ENCODE data around the gene TACSTD2. TPM values are rescaled to one million over a fixed set of nuclear protein-coding genes. Genes with fewer than 3 reads are reported as not detected.

The TACSTD2 gene
- total RNA-seq, 1 experiment from 2014 or later: 31.9 TPM

DNA sequence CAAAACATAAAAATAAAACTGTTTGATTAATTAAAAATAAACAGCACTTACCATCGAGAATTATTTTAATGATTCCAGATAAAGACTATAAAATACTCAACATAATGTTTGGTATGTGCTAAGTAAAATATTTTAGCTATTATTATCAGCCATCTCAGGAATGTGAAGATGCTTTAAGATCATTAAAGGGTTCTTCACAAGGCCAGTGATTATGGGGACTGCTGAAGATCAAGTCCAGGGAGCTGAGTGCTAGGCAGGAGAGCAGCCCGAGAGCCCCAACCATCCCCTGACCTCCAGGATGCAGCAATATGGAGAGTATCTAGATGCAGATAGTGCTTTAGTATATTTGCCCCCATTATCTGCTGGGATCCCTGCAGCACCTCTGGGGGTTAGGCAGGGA, 4.6 kb upstream of the TACSTD2 start:
- BruUV-seq (replicated peaks): no TSS peak
- Mint-ChIP-seq H3K27ac (ENCODE audit: unreplicated experiment) (no peak overlapping the region), H3K9me3 (ENCODE audit: unreplicated experiment) (no peaks in the 10 kb centered on the region), H3K4me3 (ENCODE audit: unreplicated experiment) (no peak overlapping the region), H3K27me3 (ENCODE audit: insufficient read depth, unreplicated experiment) (no peaks in the 10 kb centered on the region), H3K36me3 (ENCODE audit: insufficient read depth, unreplicated experiment) (peaks cover 11% of the 10 kb centered on the region), H3K4me1 (ENCODE audit: low read depth, unreplicated experiment) (peaks cover 13% of the 10 kb centered on the region)
- intact Hi-C loops (cut with micrococcal nuclease; ENCODE audit: unreplicated experiment): no loop called here
- H3K36me3 ChIP-seq (ENCODE audit: control insufficient read depth, insufficient read depth, low read length): no peaks in the 10 kb centered on the region
- peaks cover 10% of the 10 kb centered on the region; the same call in 1 of the 2 replicates for H3K4me1 ChIP-seq
- no peaks in the 10 kb centered on the region for H3K9me3 ChIP-seq
- POLR2A ChIA-PET: no interaction called here
- no peak for TF ChIP-seq CTCF (IDR thresholded peaks at IDR 0.05; ENCODE audit: insufficient read depth in 1 of 2, low read depth in 1 of 2, low read length in 1 of 2, severe bottlenecking in 1 of 2, unreplicated experiment in 1 of 2)
- DNase-seq: no peak
- H3K4me3 ChIP-seq (ENCODE audit: low read depth, low read length): no peak overlapping the region
- no peaks in the 10 kb centered on the region for H3K27me3 ChIP-seq (replicated peaks; ENCODE audit: control insufficient read depth, insufficient read depth, low read length)
- CTCF ChIA-PET: no interaction called here

GRCh38 chr1:58580186-58580585, 3.1 kb upstream of the TACSTD2 start:
- CTCF ChIA-PET: no interaction called here
- BruUV-seq (replicated peaks): no TSS peak

DNA sequence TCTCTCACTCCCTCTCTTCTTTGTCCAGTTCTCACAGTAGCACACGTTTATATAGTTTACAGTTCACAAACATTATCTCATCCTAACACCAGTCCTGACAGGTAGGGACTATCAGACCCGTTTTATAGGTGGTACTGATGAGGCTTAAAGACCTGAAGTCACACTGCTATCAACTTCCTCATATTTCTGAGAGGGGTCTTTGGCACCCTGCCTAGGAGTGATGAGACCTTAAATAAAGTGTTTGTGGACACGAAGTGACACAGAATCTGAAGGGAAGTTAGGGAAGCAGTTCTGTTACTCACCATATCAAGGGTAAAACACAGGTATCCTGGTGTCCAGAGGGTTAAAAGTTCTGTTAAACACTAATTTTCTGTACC, 590 bp upstream of the TACSTD2 start:
- H3K9me3 Mint-ChIP-seq (ENCODE audit: unreplicated experiment): no peaks in the 10 kb centered on the region
- ChIA-PET POLR2A (interaction anchor here (0.6 to 0.7 kb wide), 3 partner anchors 9 to 87 kb away, joined by 3 to 4 read pairs (median 3); partner anchors contain the start of gene OMA1), CTCF (interaction anchor here (0.6 kb wide), 1 partner anchor 143 kb away, joined by 3 read pairs; no protein-coding TSS in a partner anchor)
- DNase-seq: no peak
- no peaks in the 10 kb centered on the region for H3K9me3 ChIP-seq
- peaks cover 7% of the 10 kb centered on the region; the same call in 1 of the 2 replicates for H3K4me1 ChIP-seq
- H3K4me3 ChIP-seq (ENCODE audit: low read depth, low read length): peak overlapping the region; percentile 66
- peak overlapping the region; percentile 85 for H3K4me3 Mint-ChIP-seq (ENCODE audit: unreplicated experiment)
- no peak for TF ChIP-seq CTCF (IDR thresholded peaks at IDR 0.05; ENCODE audit: insufficient read depth in 1 of 2, low read depth in 1 of 2, low read length in 1 of 2, severe bottlenecking in 1 of 2, unreplicated experiment in 1 of 2)
- peaks cover 26% of the 10 kb centered on the region for H3K36me3 Mint-ChIP-seq (ENCODE audit: insufficient read depth, unreplicated experiment)
- H3K27ac Mint-ChIP-seq (ENCODE audit: unreplicated experiment): peak overlapping the region; percentile 91
- intact Hi-C loops (cut with micrococcal nuclease; ENCODE audit: unreplicated experiment): loop anchor here (1.0 to 2.0 kb wide), 2 partner anchors 31 to 43 kb away; partner anchors contain the start of gene OMA1
- H3K27me3 Mint-ChIP-seq (ENCODE audit: insufficient read depth, unreplicated experiment): no peaks in the 10 kb centered on the region
- BruUV-seq (replicated peaks): TSS peak; percentile 76
- H3K36me3 ChIP-seq (ENCODE audit: control insufficient read depth, insufficient read depth, low read length): no peaks in the 10 kb centered on the region
- no peaks in the 10 kb centered on the region for H3K4me1 Mint-ChIP-seq (ENCODE audit: low read depth, unreplicated experiment)
- no peaks in the 10 kb centered on the region for H3K27me3 ChIP-seq (replicated peaks; ENCODE audit: control insufficient read depth, insufficient read depth, low read length)

More at GRCh38 chr1:58580186-58580585, 3.1 kb upstream of the TACSTD2 start:
- H3K36me3 Mint-ChIP-seq (ENCODE audit: insufficient read depth, unreplicated experiment): peaks cover 17% of the 10 kb centered on the region
- no peak overlapping the region for H3K4me3 Mint-ChIP-seq (ENCODE audit: unreplicated experiment)
- no peaks in the 10 kb centered on the region for H3K27me3 Mint-ChIP-seq (ENCODE audit: insufficient read depth, unreplicated experiment)
- peaks cover 10% of the 10 kb centered on the region for H3K4me1 Mint-ChIP-seq (ENCODE audit: low read depth, unreplicated experiment)
- Histone ChIP-seq H3K4me1 (peaks cover 10% of the 10 kb centered on the region; the same call in 1 of the 2 replicates), H3K4me3 (ENCODE audit: low read depth, low read length) (no peak overlapping the region), H3K9me3 (no peaks in the 10 kb centered on the region), H3K27me3 (replicated peaks; ENCODE audit: control insufficient read depth, insufficient read depth, low read length) (no peaks in the 10 kb centered on the region), H3K36me3 (ENCODE audit: control insufficient read depth, insufficient read depth, low read length) (no peaks in the 10 kb centered on the region)
- no peak for TF ChIP-seq CTCF (IDR thresholded peaks at IDR 0.05; ENCODE audit: insufficient read depth in 1 of 2, low read depth in 1 of 2, low read length in 1 of 2, severe bottlenecking in 1 of 2, unreplicated experiment in 1 of 2)
- H3K9me3 Mint-ChIP-seq (ENCODE audit: unreplicated experiment): no peaks in the 10 kb centered on the region
- DNase-seq: no peak
- H3K27ac Mint-ChIP-seq (ENCODE audit: unreplicated experiment): no peak overlapping the region
- POLR2A ChIA-PET: no interaction called here
- intact Hi-C loops (cut with micrococcal nuclease; ENCODE audit: unreplicated experiment): no loop called here

All from Caco-2 (cell line).